GM10847 (cell line): Measurements from ENCODE around the gene TOX3.

Experiments
- POLR2A ChIP-seq: IDR thresholded peaks from 2 replicates; pipeline ENCODE4 v1.6.1; 2011; ENCODE audit not compliant: insufficient read length; ENCODE audit errors: extremely low read depth

Gene TOX3

DNA sequence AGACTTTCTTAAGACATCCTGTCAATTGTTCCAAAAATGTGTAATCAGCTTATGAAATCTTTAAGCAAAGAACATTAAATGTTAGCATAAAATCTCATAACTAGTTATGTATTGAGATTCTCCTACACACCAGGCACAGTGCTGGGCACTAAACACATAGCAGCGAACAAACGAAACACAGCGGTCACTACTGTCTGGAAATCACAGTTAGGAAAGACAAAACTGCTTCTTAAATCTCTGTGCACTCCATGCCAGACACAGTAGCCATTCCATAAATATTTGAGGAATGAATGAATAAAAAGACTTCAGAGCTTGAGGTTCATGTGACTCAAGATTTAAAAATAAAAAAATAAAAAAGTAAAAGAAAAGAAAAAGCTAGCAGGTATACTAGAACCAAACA lies 20.1 kb downstream of the TOX3 start:
- TF ChIP-seq POLR2A = no peak

- TF ChIP-seq POLR2A = no peak
Measured at GRCh38 chr16:52526116-52526828, 20.7 kb downstream of the TOX3 start.

DNA sequence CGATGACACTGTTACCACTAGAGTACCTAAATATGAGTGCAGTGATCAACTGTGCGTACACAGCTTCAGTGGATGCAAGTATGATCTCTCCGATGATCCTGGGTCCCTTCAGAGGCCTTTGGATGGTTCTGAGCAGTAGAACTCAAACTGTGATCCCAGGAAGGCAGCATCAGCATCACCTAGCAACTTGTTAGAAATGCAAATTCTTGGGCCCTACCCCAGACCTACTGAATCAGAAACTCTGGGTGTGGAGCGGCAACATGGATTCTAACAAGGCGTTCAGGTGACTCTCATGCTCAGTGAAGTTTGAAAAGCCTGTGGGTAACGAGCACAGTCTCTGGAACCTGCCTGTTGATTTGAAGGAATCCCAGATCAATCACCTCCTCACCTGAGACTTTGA lies 25.4 kb downstream of the TOX3 start:
- TF ChIP-seq POLR2A = no peak

DNA sequence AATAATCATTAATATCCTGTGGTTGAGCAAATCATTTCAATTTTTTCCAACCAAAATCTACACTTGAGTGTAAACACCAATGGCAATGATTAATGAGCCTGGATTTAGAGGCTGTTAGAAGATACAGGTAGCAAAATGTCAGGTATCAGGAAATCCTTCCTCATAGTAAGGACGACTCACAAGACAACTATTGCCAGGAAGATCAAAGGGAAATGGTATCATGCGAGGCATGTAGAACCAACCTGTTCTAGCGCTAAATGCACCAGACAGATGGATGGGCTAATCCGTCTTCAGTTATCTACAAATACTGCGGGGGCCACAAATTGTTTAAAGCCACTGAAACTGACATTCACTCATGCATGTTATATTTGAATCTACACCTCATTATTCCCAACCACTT lies 28.1 kb downstream of the TOX3 start:
- TF ChIP-seq POLR2A = no peak

DNA sequence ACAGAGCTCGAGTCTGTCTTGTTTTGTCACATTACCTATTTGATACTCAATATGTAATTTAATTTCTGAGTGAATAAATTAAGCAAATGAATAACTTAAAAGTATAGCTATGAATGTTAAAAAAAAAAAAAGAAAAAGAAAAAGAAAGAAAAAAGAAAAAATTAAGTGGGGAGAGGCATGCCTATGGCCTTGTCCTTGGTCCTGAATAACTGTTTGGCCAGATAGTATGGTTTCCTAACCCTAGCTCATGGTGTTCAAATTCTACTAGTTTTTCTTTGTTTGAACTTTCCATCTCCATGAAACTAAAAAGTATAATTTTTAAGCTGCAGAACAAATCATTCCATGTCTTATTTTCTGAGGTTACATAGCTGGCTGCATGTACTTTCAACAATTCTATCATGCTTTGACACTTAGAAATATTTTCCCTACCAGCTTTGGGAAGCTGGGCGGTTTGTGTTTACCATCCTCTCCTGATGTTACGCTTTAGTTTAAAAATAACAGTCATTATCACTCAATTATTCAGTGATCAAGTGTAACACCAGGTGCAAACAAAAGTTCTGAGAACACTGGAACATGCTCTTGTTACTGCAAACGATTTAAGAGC lies 31.8 kb downstream of the TOX3 start:
- TF ChIP-seq POLR2A = no peak

DNA sequence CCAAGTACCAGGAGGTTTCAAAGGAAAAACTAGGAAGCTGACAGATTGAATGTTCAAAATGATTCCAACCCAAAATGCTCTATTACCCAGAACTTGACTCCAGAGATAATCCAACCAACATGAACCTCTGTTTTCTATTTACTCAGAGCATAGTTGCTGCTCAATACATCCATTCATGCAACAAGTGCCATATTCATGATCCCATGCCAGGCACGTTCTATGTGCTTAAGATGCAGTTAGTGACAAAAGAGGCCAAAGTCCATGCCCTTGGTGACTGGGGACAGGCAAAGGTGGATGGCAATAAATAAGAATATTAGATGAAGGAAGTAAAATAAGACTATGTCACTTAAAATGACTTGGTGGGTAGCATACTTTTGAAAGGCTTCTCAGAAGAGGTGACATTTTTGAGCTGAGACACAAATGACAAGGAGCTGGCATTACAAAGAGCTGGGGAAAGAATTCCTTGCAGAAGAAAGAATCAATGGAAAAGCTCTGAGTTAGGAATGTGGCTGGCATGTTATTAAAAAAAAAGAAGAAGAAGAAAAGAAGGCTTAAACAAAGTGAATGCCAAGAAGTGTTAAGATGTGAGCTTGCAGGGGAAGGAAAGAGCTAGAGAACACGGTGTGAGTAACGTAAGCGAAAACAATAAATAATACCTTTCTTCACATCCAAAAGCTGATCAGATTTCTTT lies 34.5 kb downstream of the TOX3 start:
- TF ChIP-seq POLR2A = no peak

- TF ChIP-seq POLR2A = no peak
Measured at GRCh38 chr16:52501746-52502145, 45.2 kb downstream of the TOX3 start.

DNA sequence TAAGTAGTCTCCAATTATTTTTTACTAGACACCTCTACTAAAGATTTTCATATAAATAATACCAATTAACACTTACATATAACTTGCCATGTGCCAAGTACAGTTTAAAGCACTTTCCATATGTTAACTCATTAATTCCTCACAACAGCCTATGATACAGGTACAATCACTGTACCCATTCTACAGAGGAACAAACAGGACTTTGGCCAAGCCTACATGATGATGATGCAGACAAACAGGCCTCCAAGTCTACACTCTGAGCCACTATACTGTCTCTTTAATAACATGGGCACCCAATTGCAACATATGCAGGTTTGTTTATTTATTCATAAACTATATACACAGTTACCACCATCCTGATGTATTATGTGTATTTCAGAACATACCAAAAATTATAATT lies 46.0 kb downstream of the TOX3 start:
- TF ChIP-seq POLR2A = no peak

DNA sequence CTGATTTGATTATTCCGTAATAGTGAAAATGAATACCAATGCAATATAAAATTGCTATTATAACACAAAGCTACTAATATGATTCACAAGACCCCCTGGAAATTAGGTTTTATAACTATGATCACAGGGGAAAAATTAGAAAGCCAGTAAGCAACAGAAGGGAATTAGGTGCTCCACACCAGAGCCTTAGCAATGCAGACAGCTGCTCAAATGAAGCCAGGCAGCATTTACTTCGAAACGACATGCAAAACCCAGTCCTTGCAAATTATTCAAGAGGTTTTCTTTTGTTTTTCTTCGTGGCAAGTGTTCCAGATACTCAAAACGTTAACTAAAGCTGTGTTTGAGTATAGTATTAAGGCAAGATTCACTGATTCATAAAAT lies 47.9 kb downstream of the TOX3 start:
- TF ChIP-seq POLR2A = no peak

DNA sequence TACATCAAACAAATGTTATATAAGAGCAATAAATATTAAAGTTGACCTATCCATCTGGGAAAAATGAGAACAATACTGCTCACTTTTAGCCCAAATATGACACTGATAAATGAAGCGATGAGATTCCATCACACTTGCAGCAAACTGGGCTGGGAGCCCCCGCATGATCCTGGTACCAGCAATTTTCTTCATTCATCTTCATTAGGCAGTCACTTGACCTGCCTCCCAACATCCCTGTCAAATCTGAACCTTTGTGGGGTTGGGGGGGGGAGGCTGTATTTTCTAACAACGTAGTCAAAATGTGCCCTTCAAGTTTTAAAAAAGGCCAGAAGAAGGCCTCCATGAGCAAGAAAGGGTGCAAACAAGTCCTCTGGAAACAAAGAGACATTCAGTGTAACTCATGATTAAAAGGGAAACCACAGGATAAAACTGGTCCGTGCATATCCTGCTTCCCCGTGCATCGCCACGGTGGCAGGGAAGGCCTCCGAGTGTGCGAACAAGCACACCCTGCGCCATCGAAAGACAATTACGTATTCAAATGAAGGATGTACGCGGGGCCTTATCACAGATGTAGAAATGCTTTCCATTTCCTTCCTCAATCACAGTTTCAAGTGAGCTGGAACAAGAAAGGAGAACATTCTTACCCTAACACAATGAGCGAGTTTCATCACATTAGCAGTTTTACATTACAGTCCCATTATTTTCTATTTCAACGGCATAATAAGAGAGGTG lies 48.4 kb downstream of the TOX3 start:
- no peak for TF ChIP-seq POLR2A

GRCh38 chr16:52497067-52497816 lies 49.7 kb downstream of the TOX3 start:
- TF ChIP-seq POLR2A = no peak

DNA sequence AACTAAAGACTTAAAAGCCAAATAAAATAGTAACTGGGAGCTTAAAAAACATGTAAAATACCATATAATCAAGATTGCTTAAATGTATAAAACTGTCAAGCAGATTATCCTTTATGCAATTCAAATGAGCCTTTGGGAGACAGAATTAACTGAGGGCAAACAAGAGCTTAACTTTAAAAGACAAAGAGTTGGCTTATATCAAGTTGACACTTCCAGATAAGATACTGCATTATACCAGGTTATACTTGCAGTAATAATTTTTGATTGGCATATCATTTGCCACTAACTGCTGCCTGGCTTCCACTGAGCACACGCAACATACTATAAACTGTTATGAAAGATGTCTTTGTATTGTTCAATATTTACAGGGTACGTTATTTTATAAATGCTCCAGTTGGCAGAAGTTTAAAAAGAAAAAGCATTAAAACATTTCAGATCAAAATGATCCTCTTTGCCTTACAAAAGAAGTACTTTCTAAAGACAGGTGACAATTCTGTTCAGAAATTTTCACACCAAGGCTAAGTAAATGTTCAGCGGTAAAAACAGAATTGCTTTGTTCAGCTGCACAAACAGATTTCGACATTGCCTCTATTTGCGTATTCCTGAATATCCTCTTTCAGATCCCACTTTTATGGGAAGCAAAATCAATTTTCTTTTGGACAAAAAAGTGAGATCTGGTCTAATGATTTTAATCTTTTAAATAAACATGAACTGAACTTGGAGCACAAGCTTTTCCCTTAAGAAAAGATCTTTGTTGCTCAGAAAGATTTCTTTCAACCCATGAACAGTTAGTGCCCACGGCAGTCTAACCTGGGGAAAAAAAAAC lies 50.7 kb downstream of the TOX3 start:
- TF ChIP-seq POLR2A = no peak

DNA sequence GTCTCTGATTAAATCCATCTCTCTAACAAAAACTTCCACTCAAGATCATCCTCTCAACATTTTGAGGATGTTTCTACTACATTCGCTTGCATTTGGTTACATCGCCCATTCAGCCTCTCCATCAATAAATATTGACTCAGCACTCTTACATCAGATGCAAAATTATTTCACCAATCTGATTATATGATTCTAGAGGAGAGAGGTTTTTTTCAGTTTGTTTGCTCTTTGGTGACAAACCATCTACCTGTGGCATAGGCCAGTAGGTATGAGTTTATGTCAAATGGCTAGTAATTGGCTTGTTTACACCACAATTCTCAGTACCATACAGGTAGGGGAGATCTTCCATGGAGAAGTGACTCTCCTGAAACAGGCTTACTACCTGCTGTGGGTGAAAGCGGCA lies 52.3 kb downstream of the TOX3 start:
- no peak for TF ChIP-seq POLR2A

DNA sequence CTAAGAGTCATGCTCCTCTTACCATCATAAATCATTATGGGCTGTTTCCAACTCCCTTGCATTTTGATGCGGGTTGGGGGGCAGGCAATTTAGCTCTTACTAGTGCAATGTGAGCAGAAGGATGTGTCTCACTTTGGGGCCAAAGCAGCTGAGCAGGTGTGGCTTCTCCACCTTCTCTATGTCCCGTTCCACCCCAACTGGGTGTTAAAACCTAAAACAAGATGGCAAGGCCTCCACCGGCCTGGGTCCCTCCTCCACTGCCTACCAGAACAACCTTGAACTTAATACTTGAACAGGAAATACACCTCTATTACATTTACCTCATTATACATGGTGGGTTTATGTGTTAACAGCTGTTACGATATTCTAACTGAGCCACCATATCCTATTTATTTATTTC lies 52.8 kb downstream of the TOX3 start:
- no peak for TF ChIP-seq POLR2A
